CD14-positive monocyte (primary cell): ENCODE measurements around the gene PHLDB2. TPM values are rescaled to one million over a fixed set of nuclear protein-coding genes. Genes with fewer than 3 reads are reported as not detected.

ENCODE experiments used
- DNase-seq, 3 donors: peaks; one replicate each; pipeline ENCODE4 v3.0.0-alpha.2; 2011 to 2022
- H2AFZ ChIP-seq: 2 replicates; pipeline ENCODE4 v1.6.0; 2012; ENCODE audit warnings: mild to moderate bottlenecking, low read depth, low read length, inconsistent platforms; ENCODE audit not compliant: insufficient read depth, poor library complexity, severe bottlenecking
- H3K27ac ChIP-seq, 2 donors: 1 replicate in 1 of 2; 2 replicates in 1 of 2; pipeline ENCODE4 v1.5.1; 2012 to 2013; ENCODE audit warnings: low read length in 2 of 2, control low read depth in 1 of 2, inconsistent platforms in 1 of 2, low read depth in 1 of 2, mild to moderate bottlenecking in 1 of 2
- H3K27me3 ChIP-seq, 2 donors: one replicate each; pipeline versions ENCODE4 v1.6.0 to v1.6.1; 2011 to 2013; ENCODE audit warnings: low read length in 2 of 2; ENCODE audit not compliant: control insufficient read depth in 2 of 2, insufficient read depth in 2 of 2
- H3K36me3 ChIP-seq, 2 donors: replicated peaks in 1 of 2; 1 replicate in 1 of 2; 2 replicates in 1 of 2; pipeline versions ENCODE4 v1.5.1 to v1.6.1; 2012 to 2013; ENCODE audit warnings: low read length in 2 of 2, control low read depth in 1 of 2, inconsistent platforms in 1 of 2, mild to moderate bottlenecking in 1 of 2; ENCODE audit not compliant: insufficient read depth in 2 of 2, control insufficient read depth in 1 of 2
- H3K4me1 ChIP-seq, 2 donors: 1 replicate in 1 of 2; 2 replicates in 1 of 2; pipeline versions ENCODE4 v1.5.1 to v1.6.1; 2012 to 2013; ENCODE audit warnings: low read length in 2 of 2, control low read depth in 1 of 2, inconsistent platforms in 1 of 2, mild to moderate bottlenecking in 1 of 2, moderate library complexity in 1 of 2; ENCODE audit not compliant: insufficient read depth in 2 of 2, control insufficient read depth in 1 of 2
- H3K4me2 ChIP-seq: replicated peaks from 2 replicates; pipeline ENCODE3; 2012; ENCODE audit warnings: low read length, moderate library complexity, mild to moderate bottlenecking; ENCODE audit not compliant: poor library complexity, severe bottlenecking; ENCODE audit errors: extremely low read depth
- H3K4me3 ChIP-seq, 3 experiments: fragments of 200-600 bp in 1 of 3; sonication (generic) in 1 of 3; replicated peaks in 1 of 3; 1 replicate in 2 of 3; 2 replicates in 1 of 3; pipeline ENCODE4 v1.5.1; 2011 to 2013; ENCODE audit warnings: low read length in 3 of 3, mild to moderate bottlenecking in 3 of 3, control low read depth in 2 of 3, low read depth in 2 of 3, inconsistent platforms in 1 of 3, moderate library complexity in 1 of 3
- H3K79me2 ChIP-seq: 2 replicates; pipeline ENCODE4 v1.6.0; 2012; ENCODE audit warnings: mild to moderate bottlenecking, control low read depth, inconsistent platforms, low read length, moderate library complexity; ENCODE audit not compliant: insufficient read depth
- H3K9ac ChIP-seq: 2 replicates; pipeline ENCODE4 v1.6.0; 2017; ENCODE audit warnings: low read length, mild to moderate bottlenecking; ENCODE audit not compliant: insufficient read depth, poor library complexity, severe bottlenecking
- H3K9me3 ChIP-seq, 2 donors: replicated peaks in 1 of 2; 1 replicate in 1 of 2; 2 replicates in 1 of 2; pipeline versions ENCODE4 v1.5.1 to v1.6.1; 2012 to 2013; ENCODE audit warnings: low read length in 2 of 2, control low read depth in 1 of 2; ENCODE audit not compliant: control insufficient read depth in 1 of 2, insufficient read depth in 1 of 2
- H4K20me1 ChIP-seq: 2 replicates; pipeline ENCODE4 v1.6.0; 2012; ENCODE audit warnings: mild to moderate bottlenecking, low read length, control low read depth, moderate library complexity; ENCODE audit not compliant: insufficient read depth
- H3K27ac Mint-ChIP-seq, 7 donors: one replicate each; pipeline ENCODE4 v1.8.0; 2020; ENCODE audit warnings: mild to moderate bottlenecking in 7 of 7, mixed read lengths in 7 of 7, moderate library complexity in 6 of 7, inconsistent platforms in 2 of 7
- H3K27me3 Mint-ChIP-seq, 3 donors: one replicate each; pipeline ENCODE4 v1.8.0; 2021 to 2022; ENCODE audit warnings: low read depth in 3 of 3, mild to moderate bottlenecking in 3 of 3, mixed read lengths in 3 of 3, moderate library complexity in 3 of 3, inconsistent platforms in 1 of 3
- H3K36me3 Mint-ChIP-seq, 2 donors: one replicate each; pipeline ENCODE4 v1.8.0; 2020; ENCODE audit warnings: mixed read lengths in 2 of 2, inconsistent platforms in 1 of 2, mild to moderate bottlenecking in 1 of 2
- H3K4me1 Mint-ChIP-seq: one replicate; pipeline ENCODE4 v1.8.0; 2020; ENCODE audit warnings: mild to moderate bottlenecking, mixed read lengths
- H3K4me3 Mint-ChIP-seq, 2 donors: one replicate each; pipeline ENCODE4 v1.8.0; 2020; ENCODE audit warnings: mild to moderate bottlenecking in 2 of 2, mixed read lengths in 2 of 2, moderate library complexity in 1 of 2
- H3K9me3 Mint-ChIP-seq, 7 donors: one replicate each; pipeline ENCODE4 v1.8.0; 2020 to 2022; ENCODE audit warnings: mixed read lengths in 7 of 7, mild to moderate bottlenecking in 6 of 7, moderate library complexity in 6 of 7, inconsistent platforms in 2 of 7
- CTCF ChIP-seq: fragments of 200-600 bp; IDR thresholded peaks from one replicate; pipeline ENCODE4 v1.8.0; 2022; ENCODE audit warnings: antibody characterized with exemption, mild to moderate bottlenecking
- WGBS: methylation state at CpG from one replicate; pipeline ENCODE4 v1.1.5; 2013; ENCODE audit warnings: missing lambda C conversion rate; ENCODE audit not compliant: insufficient coverage; 5-methylcytosine and 5-hydroxymethylcytosine counted together
- intact Hi-C, 2 donors: fragments of 100-400 bp; cut with micrococcal nuclease; formaldehyde crosslinking; loops; one replicate each; pipeline versions ENCODE4 v1.15.0 to v1.15.1; 2023
- polyA plus RNA-seq, 3 donors: library from polyadenylated mRNA; depleted of rRNA in 1 of 3; unstranded in 2 of 3; stranded (reverse) in 1 of 3; fragments of 300-500 nt in 2 of 3; fragments of >200 nt in 1 of 3; fragmentation: Illumina TruSeq in 2 of 3; gene quantifications; 1 replicate in 2 of 3; 2 replicates in 1 of 3; pipeline ENCODE4 v1.2.3, GENCODE V29; 2012 to 2021

PHLDB2 gene
- polyA plus RNA-seq, 3 donors = 0.08 TPM; not detected in 2

GRCh38 chr3:111812701-111813100 lies 46.4 kb upstream of the PHLDB2 start:
- no peaks in the 10 kb centered on the region for H3K27me3 ChIP-seq
- peaks cover 7 to 18% (median 12%) of the 10 kb centered on the region in 7 donors for H3K9me3 Mint-ChIP-seq

DNA sequence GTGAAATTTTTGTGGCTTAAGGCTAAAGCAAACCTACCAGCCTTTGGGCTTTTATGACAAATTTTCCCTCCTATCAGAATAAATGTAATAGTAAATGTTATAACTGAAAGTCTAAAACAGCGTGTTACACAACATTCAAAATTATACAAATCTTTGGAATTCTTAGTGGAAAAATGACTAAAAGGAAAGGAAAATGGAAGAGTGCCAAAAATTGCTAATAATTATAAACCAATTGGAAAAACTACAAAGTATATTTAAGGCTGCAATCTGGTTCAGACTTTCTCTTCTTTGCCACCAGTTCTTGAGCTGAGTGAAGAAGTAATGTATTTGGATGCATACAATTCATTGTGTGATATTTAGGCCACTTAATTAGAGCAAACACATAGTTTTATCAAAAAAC lies 45.6 kb upstream of the PHLDB2 start:
- Histone ChIP-seq H3K79me2 (no peaks in the 10 kb centered on the region), H3K27ac (no peak overlapping the region), H3K27me3 (no peaks in the 10 kb centered on the region), H3K36me3 (no peaks in the 10 kb centered on the region), H3K4me2 (no peak overlapping the region), H3K4me3 (no peak overlapping the region), H4K20me1 (no peaks in the 10 kb centered on the region), H3K4me1 (no peaks in the 10 kb centered on the region), H3K9me3 (peaks cover 4 to 9% of the 10 kb centered on the region in 2 donors), H3K9ac (no peak overlapping the region), H2AFZ (no peak overlapping the region)
- DNase-seq = no peak
- Mint-ChIP-seq H3K4me3 (no peak overlapping the region), H3K36me3 (no peaks in the 10 kb centered on the region), H3K27me3 (no peaks in the 10 kb centered on the region), H3K27ac (no peak overlapping the region), H3K9me3 (peaks cover 7 to 21% (median 14%) of the 10 kb centered on the region in 7 donors), H3K4me1 (no peaks in the 10 kb centered on the region)
- WGBS = no CpG with 5 or more reads among the region's 1 CpG
- intact Hi-C loops = no loop called here
- TF ChIP-seq CTCF = no peak

More at GRCh38 chr3:111812701-111813100, 46.4 kb upstream of the PHLDB2 start:
- Mint-ChIP-seq H3K27me3 (no peaks in the 10 kb centered on the region), H3K4me1 (no peaks in the 10 kb centered on the region), H3K36me3 (no peaks in the 10 kb centered on the region), H3K27ac (no peak overlapping the region), H3K4me3 (no peak overlapping the region)
- Histone ChIP-seq H3K27ac (no peak overlapping the region), H2AFZ (no peak overlapping the region), H3K79me2 (no peaks in the 10 kb centered on the region), H4K20me1 (no peaks in the 10 kb centered on the region), H3K9ac (no peak overlapping the region), H3K4me2 (no peak overlapping the region), H3K9me3 (peaks cover 0 to 9% of the 10 kb centered on the region in 2 donors), H3K4me3 (no peak overlapping the region), H3K36me3 (no peaks in the 10 kb centered on the region), H3K4me1 (no peaks in the 10 kb centered on the region)
- no peak for DNase-seq
- no CpG with 5 or more reads among the region's 1 CpG for WGBS
- TF ChIP-seq CTCF = no peak
- intact Hi-C loops = no loop called here
